Measurements from ENCODE around the gene SCN10A.

DNA sequence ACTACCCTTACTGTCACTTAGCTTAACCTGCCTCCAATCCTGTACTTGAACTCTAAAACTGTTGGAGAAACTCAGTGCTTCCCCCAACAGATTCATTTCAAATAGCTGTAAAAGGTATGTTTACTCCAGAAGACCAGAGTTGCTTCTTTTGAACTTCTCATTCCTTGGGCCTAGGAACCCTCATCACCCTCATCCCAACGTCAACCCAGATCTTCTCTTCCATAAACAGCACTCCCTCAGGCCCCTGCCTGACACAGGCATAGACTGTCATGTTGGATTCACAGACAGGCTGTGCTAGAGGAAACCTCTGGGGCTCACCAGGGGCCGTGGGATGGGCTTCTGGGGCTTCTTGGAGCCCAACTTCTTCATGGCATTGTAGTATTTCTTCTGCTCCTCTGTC lies 109.1 kb downstream of the SCN10A start:
- TF ChIP-seq, protein P1, sequence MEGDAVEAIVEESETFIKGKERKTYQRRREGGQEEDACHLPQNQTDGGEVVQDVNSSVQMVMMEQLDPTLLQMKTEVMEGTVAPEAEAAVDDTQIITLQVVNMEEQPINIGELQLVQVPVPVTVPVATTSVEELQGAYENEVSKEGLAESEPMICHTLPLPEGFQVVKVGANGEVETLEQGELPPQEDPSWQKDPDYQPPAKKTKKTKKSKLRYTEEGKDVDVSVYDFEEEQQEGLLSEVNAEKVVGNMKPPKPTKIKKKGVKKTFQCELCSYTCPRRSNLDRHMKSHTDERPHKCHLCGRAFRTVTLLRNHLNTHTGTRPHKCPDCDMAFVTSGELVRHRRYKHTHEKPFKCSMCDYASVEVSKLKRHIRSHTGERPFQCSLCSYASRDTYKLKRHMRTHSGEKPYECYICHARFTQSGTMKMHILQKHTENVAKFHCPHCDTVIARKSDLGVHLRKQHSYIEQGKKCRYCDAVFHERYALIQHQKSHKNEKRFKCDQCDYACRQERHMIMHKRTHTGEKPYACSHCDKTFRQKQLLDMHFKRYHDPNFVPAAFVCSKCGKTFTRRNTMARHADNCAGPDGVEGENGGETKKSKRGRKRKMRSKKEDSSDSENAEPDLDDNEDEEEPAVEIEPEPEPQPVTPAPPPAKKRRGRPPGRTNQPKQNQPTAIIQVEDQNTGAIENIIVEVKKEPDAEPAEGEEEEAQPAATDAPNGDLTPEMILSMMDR (IDR thresholded peaks at IDR 0.05): no peak
- TF ChIP-seq, protein P2, sequence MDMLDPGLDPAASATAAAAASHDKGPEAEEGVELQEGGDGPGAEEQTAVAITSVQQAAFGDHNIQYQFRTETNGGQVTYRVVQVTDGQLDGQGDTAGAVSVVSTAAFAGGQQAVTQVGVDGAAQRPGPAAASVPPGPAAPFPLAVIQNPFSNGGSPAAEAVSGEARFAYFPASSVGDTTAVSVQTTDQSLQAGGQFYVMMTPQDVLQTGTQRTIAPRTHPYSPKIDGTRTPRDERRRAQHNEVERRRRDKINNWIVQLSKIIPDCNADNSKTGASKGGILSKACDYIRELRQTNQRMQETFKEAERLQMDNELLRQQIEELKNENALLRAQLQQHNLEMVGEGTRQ (IDR thresholded peaks at IDR 0.05; ENCODE audit: borderline replicate concordance, low read depth, low read length): no peak
- TF ChIP-seq POLR2AphosphoS5 (IDR thresholded peaks at IDR 0.05; ENCODE audit: low read depth, low read length) (no peak), GABPA (IDR thresholded peaks at IDR 0.05; ENCODE audit: low read depth) (no peak), RXRA (IDR thresholded peaks at IDR 0.05; ENCODE audit: borderline replicate concordance, low read depth) (no peak), RAD21 (IDR thresholded peaks at IDR 0.05; ENCODE audit: low read length) (no peak), NFIC (IDR thresholded peaks at IDR 0.05; ENCODE audit: borderline replicate concordance) (no peak)

All from SK-N-SH (cell line).